Uterus (tissue), 4 donors: ENCODE data around the gene RAP1GAP. TPM values are rescaled to one million over a fixed set of nuclear protein-coding genes. Genes with fewer than 3 reads are reported as not detected.

Source experiments
- DNase-seq, 2 donors: peaks; one replicate each; pipeline ENCODE4 v3.0.0-alpha.2; 2019 to 2020
- H3K27ac ChIP-seq, 2 donors: fragments of 200-600 bp; sonication (generic); 1 replicate in 1 of 2; 2 replicates in 1 of 2; pipeline ENCODE4 v1.5.1; 2016 to 2018
- H3K27me3 ChIP-seq, 2 donors: fragments of 200-600 bp; sonication (generic); one replicate each; pipeline ENCODE4 v1.5.1; 2018 to 2019; ENCODE audit warnings: control low read depth in 1 of 2
- H3K36me3 ChIP-seq, 2 donors: fragments of 200-600 bp; sonication (generic); one replicate each; pipeline ENCODE4 v1.5.1; 2019; ENCODE audit warnings: control low read depth in 1 of 2
- H3K4me1 ChIP-seq, 2 donors: fragments of 200-600 bp; sonication (generic); one replicate each; pipeline ENCODE4 v1.5.1; 2018 to 2019; ENCODE audit warnings: control low read depth in 1 of 2
- H3K4me3 ChIP-seq, 2 donors: fragments of 200-600 bp; sonication (generic); 1 replicate in 1 of 2; 2 replicates in 1 of 2; pipeline ENCODE4 v1.5.1; 2018 to 2019; ENCODE audit warnings: mild to moderate bottlenecking in 1 of 2
- H3K9me3 ChIP-seq, 2 donors: fragments of 200-600 bp; sonication (generic); one replicate each; pipeline ENCODE4 v1.5.1; 2019; ENCODE audit warnings: control low read depth in 1 of 2
- CTCF ChIP-seq, 4 experiments: fragments of 200-600 bp in 2 of 4; fragments of 450-650 bp in 2 of 4; sonication (generic) in 2 of 4; IDR thresholded peaks; one replicate each; pipeline ENCODE4 v1.5.1; 2016 to 2019; ENCODE audit warnings: antibody characterized with exemption in 4 of 4, mild to moderate bottlenecking in 2 of 4, moderate library complexity in 1 of 4
- POLR2A ChIP-seq, 2 donors: fragments of 450-650 bp; IDR thresholded peaks; one replicate each; pipeline ENCODE4 v1.6.1; 2016; ENCODE audit warnings: antibody characterized with exemption in 2 of 2, mild to moderate bottlenecking in 1 of 2, moderate library complexity in 1 of 2
- intact Hi-C: fragments of 100-400 bp; cut with DNase I; formaldehyde crosslinking; loops from one replicate; pipeline ENCODE4 v1.15.1; 2023; ENCODE audit warnings: low total_unique reads
- total RNA-seq, 4 donors: library from RNA; depleted of rRNA in 3 of 4; stranded (reverse); fragments of >200 nt in 3 of 4; gene quantifications; one replicate each; pipeline versions ENCODE4 v1.1.0 to v1.2.4, GENCODE V29; 2014 to 2023
- donor health status: DM: yes; HTN: yes; CAD: no.

The RAP1GAP gene
- total RNA-seq, 4 donors from 2014 or later: 0.18 to 6.9 TPM; not detected in 2

- DNase-seq: no peak
- H3K9me3 ChIP-seq: no peaks in the 10 kb centered on the region
- H3K36me3 ChIP-seq: no peaks in the 10 kb centered on the region
- H3K27me3 ChIP-seq: no peaks in the 10 kb centered on the region
- TF ChIP-seq POLR2A (IDR thresholded peaks at IDR 0.05) (no peak), CTCF (IDR thresholded peaks at IDR 0.05) (no peak)
- intact Hi-C loops: no loop called here
- H3K27ac ChIP-seq: no peak overlapping the region
- H3K4me3 ChIP-seq: no peak overlapping the region
- H3K4me1 ChIP-seq: no peaks in the 10 kb centered on the region
Observed at GRCh38 chr1:21572221-21572620, 96.9 kb downstream of the RAP1GAP start.

DNA sequence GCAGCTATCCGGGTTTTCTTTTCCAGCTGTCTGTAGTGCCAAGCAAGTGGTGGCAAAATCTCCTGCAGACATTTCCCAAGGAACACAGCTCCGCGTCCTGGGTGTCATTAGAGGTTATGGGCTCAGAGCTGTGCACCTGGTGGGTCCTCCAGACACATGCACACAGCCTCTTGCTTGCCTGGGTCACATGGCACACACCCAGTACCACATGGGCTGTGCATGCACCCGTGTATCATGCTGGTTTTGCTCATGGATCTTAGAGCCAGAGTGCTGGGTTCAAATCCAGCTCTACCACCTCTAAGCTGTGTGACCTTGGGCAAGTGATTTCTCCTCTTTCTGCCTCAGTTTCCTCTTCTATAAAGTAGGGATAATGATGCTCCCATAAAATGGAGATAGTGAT lies 98.3 kb downstream of the RAP1GAP start:
- Histone ChIP-seq H3K27ac (no peak overlapping the region), H3K9me3 (no peaks in the 10 kb centered on the region), H3K27me3 (no peaks in the 10 kb centered on the region), H3K4me3 (no peak overlapping the region), H3K36me3 (no peaks in the 10 kb centered on the region), H3K4me1 (no peaks in the 10 kb centered on the region)
- TF ChIP-seq POLR2A (IDR thresholded peaks at IDR 0.05) (no peak), CTCF (IDR thresholded peaks at IDR 0.05) (no peak)
- no peak for DNase-seq
- intact Hi-C loops: no loop called here

DNA sequence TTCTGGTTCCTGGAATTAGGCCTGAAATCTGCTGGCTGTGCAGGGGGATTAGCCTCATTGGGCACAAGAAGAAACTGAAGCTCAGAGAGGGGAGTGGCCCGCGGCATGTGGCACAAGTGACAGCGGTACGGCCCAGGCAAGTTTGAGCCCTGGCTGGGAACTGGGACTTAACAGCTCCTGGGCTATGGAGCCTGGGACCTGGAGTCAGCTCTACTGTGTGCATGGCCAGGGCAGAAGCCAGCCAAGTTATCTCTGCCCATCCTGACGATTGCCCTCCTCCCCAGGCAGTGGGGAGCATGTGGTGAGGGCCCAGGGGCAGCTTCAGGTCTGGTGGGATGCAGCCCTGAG lies 98.7 kb downstream of the RAP1GAP start:
- H3K4me3 ChIP-seq: no peak overlapping the region
- intact Hi-C loops: no loop called here
- TF ChIP-seq CTCF (IDR thresholded peaks at IDR 0.05) (no peak), POLR2A (IDR thresholded peaks at IDR 0.05) (no peak)
- H3K36me3 ChIP-seq: no peaks in the 10 kb centered on the region
- H3K27me3 ChIP-seq: no peaks in the 10 kb centered on the region
- no peak overlapping the region for H3K27ac ChIP-seq
- no peak for DNase-seq
- H3K4me1 ChIP-seq: no peaks in the 10 kb centered on the region
- H3K9me3 ChIP-seq: no peaks in the 10 kb centered on the region

- no peak overlapping the region for H3K4me3 ChIP-seq
- intact Hi-C loops: no loop called here
- TF ChIP-seq CTCF (IDR thresholded peaks at IDR 0.05): no peak
- no peak for TF ChIP-seq POLR2A (IDR thresholded peaks at IDR 0.05)
- H3K36me3 ChIP-seq: no peaks in the 10 kb centered on the region
- no peaks in the 10 kb centered on the region for H3K27me3 ChIP-seq
- DNase-seq: no peak
- H3K9me3 ChIP-seq: no peaks in the 10 kb centered on the region
- no peaks in the 10 kb centered on the region for H3K4me1 ChIP-seq
- H3K27ac ChIP-seq: no peak overlapping the region
Observed at GRCh38 chr1:21569820-21570527, 99.2 kb downstream of the RAP1GAP start.

- no peak overlapping the region for H3K4me3 ChIP-seq
- no peaks in the 10 kb centered on the region for H3K4me1 ChIP-seq
- no peaks in the 10 kb centered on the region for H3K27me3 ChIP-seq
- H3K9me3 ChIP-seq: no peaks in the 10 kb centered on the region
- intact Hi-C loops: no loop called here
- no peak for DNase-seq
- no peak overlapping the region for H3K27ac ChIP-seq
- H3K36me3 ChIP-seq: no peaks in the 10 kb centered on the region
- TF ChIP-seq CTCF (IDR thresholded peaks at IDR 0.05) (no peak), POLR2A (IDR thresholded peaks at IDR 0.05) (no peak)
Observed at GRCh38 chr1:21568809-21569385, 100.3 kb downstream of the RAP1GAP start.
